IMR-90 (cell line): Measurements from ENCODE around the gene GPR152. TPM values are rescaled to one million over a fixed set of nuclear protein-coding genes. Genes with fewer than 3 reads are reported as not detected.

Experiments
- ATAC-seq: fragments of 200-7000 bp; cut with Tn5 transposase; 2 replicates; pipeline ENCODE4 v1.9.1; 2020; ENCODE audit warnings: low read depth, mild to moderate bottlenecking, moderate library complexity
- BruUV-seq: library from RNA; stranded (reverse); fragments of 400-500 nt; replicated peaks from 2 replicates; lab custom pipeline; 2021; lab: Mats Ljungman, UMichigan
- CTCF ChIA-PET: fragments of 300-600 bp; formaldehyde crosslinking; extraction: SDS; loops from one replicate; lab custom pipeline; 2021; ENCODE audit warnings: antibody characterized with exemption; lab: Yijun Ruan, JAX
- POLR2A ChIA-PET: fragments of 300-600 bp; sonication (Branson Sonifier 250); formaldehyde crosslinking; loops from one replicate; lab custom pipeline; 2022; ENCODE audit warnings: antibody characterized with exemption; ENCODE audit not compliant: unreplicated experiment; lab: Charles Lee
- DNase-seq: peaks from one replicate; pipeline ENCODE4 v3.0.0; 2013
- H2AFZ ChIP-seq: replicated peaks from 2 replicates; pipeline ENCODE3; 2013; ENCODE audit warnings: low read length, mild to moderate bottlenecking; ENCODE audit not compliant: poor library complexity
- H2AK5ac ChIP-seq: 2 replicates; pipeline ENCODE4 v1.6.1; 2013; ENCODE audit warnings: low read depth, low read length, inconsistent platforms
- H2AK9ac ChIP-seq: replicated peaks from 2 replicates; pipeline ENCODE3; 2013; ENCODE audit warnings: mild to moderate bottlenecking, low read depth, low read length, moderate library complexity; ENCODE audit not compliant: poor library complexity
- H2BK120ac ChIP-seq: 2 replicates; pipeline ENCODE4 v1.6.1; 2013; ENCODE audit warnings: low read depth, low read length, inconsistent platforms
- H2BK15ac ChIP-seq: 3 replicates; pipeline ENCODE4 v1.6.1; 2013; ENCODE audit warnings: low read depth, low read length, inconsistent platforms
- H2BK20ac ChIP-seq: 2 replicates; pipeline ENCODE4 v1.6.1; 2013; ENCODE audit warnings: low read depth, mild to moderate bottlenecking, inconsistent platforms, low read length, moderate library complexity
- H2BK5ac ChIP-seq: 2 replicates; pipeline ENCODE4 v1.6.1; 2013; ENCODE audit warnings: mild to moderate bottlenecking, low read depth, low read length, inconsistent platforms; ENCODE audit not compliant: poor library complexity, severe bottlenecking
- H3K14ac ChIP-seq: replicated peaks from 2 replicates; pipeline ENCODE4 v1.6.1; 2013; ENCODE audit warnings: low read depth, low read length, inconsistent platforms
- H3K18ac ChIP-seq: 2 replicates; pipeline ENCODE4 v1.6.1; 2013; ENCODE audit warnings: low read depth, low read length, control low read depth
- H3K23ac ChIP-seq: 2 replicates; pipeline ENCODE4 v1.6.1; 2013; ENCODE audit warnings: low read depth, low read length, inconsistent platforms
- H3K27ac ChIP-seq: 2 replicates; pipeline ENCODE4 v1.5.1; 2013; ENCODE audit warnings: mild to moderate bottlenecking, control low read depth, low read length; ENCODE audit not compliant: insufficient read depth
- H3K27me3 ChIP-seq: 2 replicates; pipeline ENCODE4 v1.6.1; 2013; ENCODE audit warnings: low read length; ENCODE audit not compliant: control insufficient read depth, insufficient read depth
- H3K36me3 ChIP-seq: 2 replicates; pipeline ENCODE4 v1.6.1; 2013; ENCODE audit warnings: low read length, mixed read lengths; ENCODE audit not compliant: control insufficient read depth, insufficient read depth
- H3K4ac ChIP-seq: 2 replicates; pipeline ENCODE4 v1.6.1; 2013; ENCODE audit warnings: low read depth, low read length, inconsistent platforms
- H3K4me1 ChIP-seq: 2 replicates; pipeline ENCODE4 v1.6.1; 2013; ENCODE audit warnings: low read length, mixed read lengths; ENCODE audit not compliant: control insufficient read depth, insufficient read depth
- H3K4me2 ChIP-seq: 2 replicates; pipeline ENCODE4 v1.6.1; 2013; ENCODE audit warnings: low read depth, mild to moderate bottlenecking, control low read depth, low read length, moderate library complexity
- H3K4me3 ChIP-seq: 2 replicates; pipeline ENCODE4 v1.5.1; 2013; ENCODE audit warnings: low read depth, mild to moderate bottlenecking, control low read depth, low read length, moderate library complexity; ENCODE audit not compliant: insufficient read depth
- H3K56ac ChIP-seq: 2 replicates; pipeline ENCODE4 v1.6.1; 2013; ENCODE audit warnings: low read length, inconsistent platforms; ENCODE audit not compliant: insufficient read depth; ENCODE audit errors: extremely low read depth
- H3K79me1 ChIP-seq, 2 experiments: 2 replicates each; pipeline ENCODE4 v1.6.1; 2013; ENCODE audit warnings: low read length in 2 of 2, inconsistent platforms in 1 of 2, low read depth in 1 of 2
- H3K9ac ChIP-seq: 2 replicates; pipeline ENCODE4 v1.6.1; 2013; ENCODE audit warnings: low read depth, low read length, control low read depth
- H3K9me1 ChIP-seq: 2 replicates; pipeline ENCODE4 v1.6.1; 2013; ENCODE audit warnings: low read length, inconsistent platforms; ENCODE audit not compliant: insufficient read depth
- H3K9me3 ChIP-seq: 2 replicates; pipeline ENCODE4 v1.6.1; 2013; ENCODE audit warnings: low read length; ENCODE audit not compliant: control insufficient read depth, insufficient read depth
- H4K20me1 ChIP-seq: 2 replicates; pipeline ENCODE4 v1.6.1; 2013; ENCODE audit warnings: low read length, inconsistent platforms; ENCODE audit not compliant: insufficient read depth
- H4K5ac ChIP-seq: 2 replicates; pipeline ENCODE4 v1.6.1; 2013; ENCODE audit warnings: mild to moderate bottlenecking, low read depth, low read length, control low read depth
- H4K8ac ChIP-seq, 2 experiments: 2 replicates each; pipeline ENCODE4 v1.6.1; 2013; ENCODE audit warnings: low read depth in 2 of 2, low read length in 2 of 2, control low read depth in 1 of 2, inconsistent platforms in 1 of 2
- H4K91ac ChIP-seq: 2 replicates; pipeline ENCODE4 v1.6.1; 2013; ENCODE audit warnings: low read depth, low read length, inconsistent platforms; ENCODE audit not compliant: insufficient read depth
- CHD1 ChIP-seq: IDR thresholded peaks from 2 replicates; pipeline ENCODE4 v1.6.1; 2012; ENCODE audit warnings: low read depth, low read length, improper control_type of control experiment
- FOS ChIP-seq: fragments of 150-350 bp; IDR thresholded peaks from 2 replicates; pipeline ENCODE4 v1.6.1; 2016; ENCODE audit warnings: low read depth, low read length
- MAFK ChIP-seq: IDR thresholded peaks from 2 replicates; pipeline ENCODE4 v1.6.1; 2012; ENCODE audit warnings: low read depth, low read length, improper control_type of control experiment
- POLR2A ChIP-seq: IDR thresholded peaks from 2 replicates; pipeline ENCODE4 v1.6.1; 2012; ENCODE audit warnings: mild to moderate bottlenecking, low read depth, low read length
- WGBS, 2 experiments: methylation state at CpG; one replicate each; pipeline versions ENCODE4 v1.1.5 to v1.1.7; 2013; ENCODE audit warnings: missing lambda C conversion rate in 2 of 2; ENCODE audit not compliant: insufficient read length in 1 of 2; ENCODE audit errors: extremely low coverage in 2 of 2; 5-methylcytosine and 5-hydroxymethylcytosine counted together
- dilution Hi-C: fragments of 300-500 bp; cut with HindIII; formaldehyde crosslinking; loops from one replicate; pipeline ENCODE4 v1.14.3; 2018; ENCODE audit warnings: low sequenced_read_pairs; ENCODE audit not compliant: unreplicated experiment
- in situ Hi-C: fragments of 300-500 bp; cut with MboI; formaldehyde crosslinking; loops from 3 replicates; pipeline ENCODE4 v1.14.3; 2019; ENCODE audit warnings: low sequenced_read_pairs, inconsistent platforms, mixed read lengths
- intact Hi-C: fragments of 100-400 bp; cut with micrococcal nuclease; formaldehyde crosslinking; loops from 2 replicates; pipeline ENCODE4 v1.10.0; 2022
- polyA plus RNA-seq, 3 experiments: library from polyadenylated mRNA; depleted of rRNA; stranded (reverse); fragments of >200 nt; gene quantifications; 2 replicates each; pipeline ENCODE4 v1.2.3, GENCODE V29; 2012; ENCODE audit warnings: low replicate concordance in 1 of 3
- total RNA-seq: library from RNA; depleted of rRNA; stranded (reverse); fragments of >200 nt; gene quantifications from 2 replicates; pipeline ENCODE4 v1.2.3, GENCODE V29; 2012

The GPR152 gene
- total and polyA plus RNA-seq, 2 of the 4 experiments (the other 2 are of a cell fraction) = not detected

GRCh38 chr11:67469508-67469811, 16.9 kb upstream of the GPR152 start:
- Histone ChIP-seq H3K4ac (peak overlapping the region; percentile 94), H4K5ac (peak overlapping the region; percentile 60), H3K27me3 (peaks cover 3% of the 10 kb centered on the region), H2BK5ac (peak overlapping the region; percentile 35), H3K23ac (peak overlapping the region; percentile 86), H2BK120ac (peak overlapping the region; percentile 61; the same call in 1 of the 2 replicates), H2AFZ (peak overlapping the region; percentile 100), H4K20me1 (no peaks in the 10 kb centered on the region), H3K79me1 (peaks cover 4 to 19% of the 10 kb centered on the region in 2 experiments; a peak in 2 of 4 replicates), H3K27ac (peak overlapping the region; percentile 38), H2AK5ac (peak overlapping the region; percentile 87; the same call in 1 of the 2 replicates), H3K18ac (peak overlapping the region; percentile 16), H3K14ac (peak overlapping the region; percentile 98), H3K4me3 (peak overlapping the region; percentile 45), H3K9me3 (no peaks in the 10 kb centered on the region), H3K4me2 (peak overlapping the region; percentile 74), H2BK15ac (no peak overlapping the region), H4K8ac (peak overlapping the region; percentile 100), H3K9ac (peak overlapping the region; percentile 71), H3K56ac (peak overlapping the region; percentile 42), H3K36me3 (peaks cover 2% of the 10 kb centered on the region; the same call in 1 of the 2 replicates), H3K4me1 (peaks cover 4% of the 10 kb centered on the region), H3K9me1 (peaks cover 9% of the 10 kb centered on the region), H2AK9ac (peak overlapping the region; percentile 94), H2BK20ac (no peak overlapping the region; the same call in 1 of the 2 replicates), H4K91ac (peak overlapping the region; percentile 93)
- in situ Hi-C loops = no loop called here
- intact Hi-C loops = no loop called here
- CTCF ChIA-PET = interaction anchor here (0.7 to 1.5 kb wide), 2 partner anchors 68 to 117 kb away, joined by 3 read pairs; partner anchors contain the start of gene PPP1CA
- 13% methylated on average over 6 of the region's 9 CpGs; no CpG with 5 or more reads in 1 of the 2 experiments for WGBS, 2 experiments
- dilution Hi-C loops = no loop called here
- no TSS peak for BruUV-seq
- POLR2A ChIA-PET = interaction anchor here (0.6 to 1.3 kb wide), 2 partner anchors 20 to 68 kb away, joined by 3 to 4 read pairs; partner anchors contain the start of gene PPP1CA
- ATAC-seq = no peak
- no peak for DNase-seq
- TF ChIP-seq MAFK = no peak
- TF ChIP-seq POLR2A = no peak
- no peak for TF ChIP-seq CHD1
- no peak for TF ChIP-seq FOS
